Measurements from ENCODE around the gene PEX5.

The PEX5 gene

DNA sequence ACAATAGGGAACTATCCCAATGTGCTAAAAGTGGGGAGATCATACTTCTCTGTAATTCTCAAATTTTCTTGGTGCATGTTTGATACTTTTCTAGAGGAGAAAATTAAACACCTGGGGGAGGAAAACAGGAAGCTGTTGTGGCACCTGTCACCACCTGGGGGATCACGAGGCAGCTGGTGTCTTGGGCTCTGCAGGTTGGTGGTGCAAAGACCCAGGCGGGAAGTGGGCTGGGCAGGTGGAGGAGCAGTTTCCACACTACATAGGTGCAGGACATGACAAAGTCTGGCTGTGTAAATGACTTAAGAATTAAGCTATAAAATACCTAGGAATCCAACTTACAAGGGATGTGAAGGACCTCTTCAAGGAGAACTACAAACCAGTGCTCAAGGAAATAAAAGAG lies 23.2 kb downstream of the PEX5 start:
- no peak overlapping the region for H3K4me3 ChIP-seq (ENCODE audit: low read depth, low read length)
- TF ChIP-seq ZSCAN16 (tag by site-specific recombination; IDR thresholded peaks at IDR 0.05) (no peak), ZNF184 (tag by site-specific recombination; IDR thresholded peaks at IDR 0.05) (no peak), ZFP3 (tag by site-specific recombination; IDR thresholded peaks at IDR 0.05; ENCODE audit: low read depth) (no peak), KLF8 (tag by site-specific recombination; IDR thresholded peaks at IDR 0.05) (no peak), HOXA7 (CRISPR knock-in tag; IDR thresholded peaks at IDR 0.05; ENCODE audit: borderline replicate concordance) (no peak), ZNF529 (tag by site-specific recombination; IDR thresholded peaks at IDR 0.05; ENCODE audit: insufficient replicate concordance) (no peak), ZNF391 (tag by site-specific recombination; IDR thresholded peaks at IDR 0.05; ENCODE audit: borderline replicate concordance, low read depth) (no peak), ZNF776 (tag by site-specific recombination; IDR thresholded peaks at IDR 0.05; ENCODE audit: borderline replicate concordance) (no peak), ZNF354C (tag by site-specific recombination; IDR thresholded peaks at IDR 0.05; ENCODE audit: borderline replicate concordance, low read depth) (no peak), ZNF202 (tag by site-specific recombination; IDR thresholded peaks at IDR 0.05; ENCODE audit: borderline replicate concordance) (no peak), WT1 (tag by site-specific recombination; IDR thresholded peaks at IDR 0.05) (no peak)
- TF ChIP-seq, protein P1, sequence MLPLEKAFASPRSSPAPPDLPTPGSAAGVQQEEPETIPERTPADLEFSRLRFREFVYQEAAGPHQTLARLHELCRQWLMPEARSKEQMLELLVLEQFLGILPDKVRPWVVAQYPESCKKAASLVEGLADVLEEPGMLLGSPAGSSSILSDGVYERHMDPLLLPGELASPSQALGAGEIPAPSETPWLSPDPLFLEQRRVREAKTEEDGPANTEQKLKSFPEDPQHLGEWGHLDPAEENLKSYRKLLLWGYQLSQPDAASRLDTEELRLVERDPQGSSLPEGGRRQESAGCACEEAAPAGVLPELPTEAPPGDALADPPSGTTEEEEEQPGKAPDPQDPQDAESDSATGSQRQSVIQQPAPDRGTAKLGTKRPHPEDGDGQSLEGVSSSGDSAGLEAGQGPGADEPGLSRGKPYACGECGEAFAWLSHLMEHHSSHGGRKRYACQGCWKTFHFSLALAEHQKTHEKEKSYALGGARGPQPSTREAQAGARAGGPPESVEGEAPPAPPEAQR (tag by site-specific recombination; IDR thresholded peaks at IDR 0.05), result no peak
- TF ChIP-seq, protein P2, sequence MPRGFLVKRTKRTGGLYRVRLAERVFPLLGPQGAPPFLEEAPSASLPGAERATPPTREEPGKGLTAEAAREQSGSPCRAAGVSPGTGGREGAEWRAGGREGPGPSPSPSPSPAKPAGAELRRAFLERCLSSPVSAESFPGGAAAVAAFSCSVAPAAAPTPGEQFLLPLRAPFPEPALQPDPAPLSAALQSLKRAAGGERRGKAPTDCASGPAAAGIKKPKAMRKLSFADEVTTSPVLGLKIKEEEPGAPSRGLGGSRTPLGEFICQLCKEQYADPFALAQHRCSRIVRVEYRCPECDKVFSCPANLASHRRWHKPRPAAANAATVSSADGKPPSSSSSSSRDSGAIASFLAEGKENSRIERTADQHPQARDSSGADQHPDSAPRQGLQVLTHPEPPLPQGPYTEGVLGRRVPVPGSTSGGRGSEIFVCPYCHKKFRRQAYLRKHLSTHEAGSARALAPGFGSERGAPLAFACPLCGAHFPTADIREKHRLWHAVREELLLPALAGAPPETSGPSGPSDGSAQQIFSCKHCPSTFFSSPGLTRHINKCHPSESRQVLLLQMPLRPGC (tag by site-specific recombination; IDR thresholded peaks at IDR 0.05), result no peak
- TF ChIP-seq, protein P3, sequence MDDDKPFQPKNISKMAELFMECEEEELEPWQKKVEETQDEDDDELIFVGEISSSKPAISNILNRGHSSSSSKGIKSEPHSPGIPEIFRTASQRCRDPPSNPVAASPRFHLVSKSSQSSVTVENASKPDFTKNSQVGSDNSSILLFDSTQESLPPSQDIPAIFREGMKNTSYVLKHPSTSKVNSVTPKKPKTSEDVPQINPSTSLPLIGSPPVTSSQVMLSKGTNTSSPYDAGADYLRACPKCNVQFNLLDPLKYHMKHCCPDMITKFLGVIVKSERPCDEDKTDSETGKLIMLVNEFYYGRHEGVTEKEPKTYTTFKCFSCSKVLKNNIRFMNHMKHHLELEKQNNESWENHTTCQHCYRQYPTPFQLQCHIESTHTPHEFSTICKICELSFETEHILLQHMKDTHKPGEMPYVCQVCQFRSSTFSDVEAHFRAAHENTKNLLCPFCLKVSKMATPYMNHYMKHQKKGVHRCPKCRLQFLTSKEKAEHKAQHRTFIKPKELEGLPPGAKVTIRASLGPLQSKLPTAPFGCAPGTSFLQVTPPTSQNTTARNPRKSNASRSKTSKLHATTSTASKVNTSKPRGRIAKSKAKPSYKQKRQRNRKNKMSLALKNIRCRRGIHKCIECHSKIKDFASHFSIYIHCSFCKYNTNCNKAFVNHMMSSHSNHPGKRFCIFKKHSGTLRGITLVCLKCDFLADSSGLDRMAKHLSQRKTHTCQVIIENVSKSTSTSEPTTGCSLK (tag by site-specific recombination; IDR thresholded peaks at IDR 0.05), result no peak
- TF ChIP-seq, protein P4, sequence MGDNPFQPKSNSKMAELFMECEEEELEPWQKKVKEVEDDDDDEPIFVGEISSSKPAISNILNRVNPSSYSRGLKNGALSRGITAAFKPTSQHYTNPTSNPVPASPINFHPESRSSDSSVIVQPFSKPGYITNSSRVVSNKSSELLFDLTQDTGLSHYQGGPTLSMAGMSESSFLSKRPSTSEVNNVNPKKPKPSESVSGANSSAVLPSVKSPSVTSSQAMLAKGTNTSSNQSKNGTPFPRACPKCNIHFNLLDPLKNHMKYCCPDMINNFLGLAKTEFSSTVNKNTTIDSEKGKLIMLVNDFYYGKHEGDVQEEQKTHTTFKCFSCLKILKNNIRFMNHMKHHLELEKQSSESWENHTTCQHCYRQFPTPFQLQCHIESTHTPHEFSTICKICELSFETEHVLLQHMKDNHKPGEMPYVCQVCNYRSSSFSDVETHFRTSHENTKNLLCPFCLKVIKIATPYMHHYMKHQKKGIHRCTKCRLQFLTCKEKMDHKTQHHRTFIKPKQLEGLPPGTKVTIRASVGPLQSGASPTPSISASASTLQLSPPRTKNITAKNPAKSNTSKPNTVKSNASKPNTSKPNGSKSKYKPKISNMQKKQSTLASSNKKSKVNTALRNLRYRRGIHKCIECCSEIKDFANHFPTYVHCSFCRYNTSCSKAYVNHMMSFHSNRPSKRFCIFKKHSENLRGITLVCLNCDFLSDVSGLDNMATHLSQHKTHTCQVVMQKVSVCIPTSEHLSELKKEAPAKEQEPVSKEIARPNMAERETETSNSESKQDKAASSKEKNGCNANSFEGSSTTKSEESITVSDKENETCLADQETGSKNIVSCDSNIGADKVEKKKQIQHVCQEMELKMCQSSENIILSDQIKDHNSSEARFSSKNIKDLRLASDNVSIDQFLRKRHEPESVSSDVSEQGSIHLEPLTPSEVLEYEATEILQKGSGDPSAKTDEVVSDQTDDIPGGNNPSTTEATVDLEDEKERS (tag by site-specific recombination; IDR thresholded peaks at IDR 0.05), result no peak
- TF ChIP-seq, protein P5, sequence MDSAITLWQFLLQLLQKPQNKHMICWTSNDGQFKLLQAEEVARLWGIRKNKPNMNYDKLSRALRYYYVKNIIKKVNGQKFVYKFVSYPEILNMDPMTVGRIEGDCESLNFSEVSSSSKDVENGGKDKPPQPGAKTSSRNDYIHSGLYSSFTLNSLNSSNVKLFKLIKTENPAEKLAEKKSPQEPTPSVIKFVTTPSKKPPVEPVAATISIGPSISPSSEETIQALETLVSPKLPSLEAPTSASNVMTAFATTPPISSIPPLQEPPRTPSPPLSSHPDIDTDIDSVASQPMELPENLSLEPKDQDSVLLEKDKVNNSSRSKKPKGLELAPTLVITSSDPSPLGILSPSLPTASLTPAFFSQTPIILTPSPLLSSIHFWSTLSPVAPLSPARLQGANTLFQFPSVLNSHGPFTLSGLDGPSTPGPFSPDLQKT (IDR thresholded peaks at IDR 0.05; ENCODE audit: borderline replicate concordance, low read depth, low read length), result no peak
- POLR2A ChIA-PET, result interaction anchor here (0.6 kb wide), 1 partner anchor 676 kb away, joined by 3 read pairs; no protein-coding TSS in a partner anchor
- peaks cover 40 to 45% of the 10 kb centered on the region in 2 experiments for H3K36me3 ChIP-seq (ENCODE audit: control insufficient read depth in 2 of 2, insufficient read depth in 1 of 2, low read length in 2 of 2)
- CTCF ChIA-PET, result interaction anchor here (0.7 kb wide), 1 partner anchor 67 kb away, joined by 3 read pairs; no protein-coding TSS in a partner anchor
- H3K4me1 ChIP-seq (ENCODE audit: control insufficient read depth, insufficient read depth, low read length), result no peaks in the 10 kb centered on the region
- H3K9me3 ChIP-seq (ENCODE audit: control insufficient read depth, insufficient read depth, low read depth, low read length), result no peaks in the 10 kb centered on the region
- no peak overlapping the region for H3K27ac ChIP-seq (ENCODE audit: extremely low read depth, low read depth, low read length)

Measured in HEK293 (cell line).